ENCODE data around the gene BEX4.
A peak's percentile ranks its signal among the peaks of the same experiment; 100 is the strongest.
"Not testable (repeated sequence)": the region's sequence is repeated elsewhere in the genome, so short reads cannot be mapped to it uniquely, and the experiment has no call there.

BEX4 gene

DNA sequence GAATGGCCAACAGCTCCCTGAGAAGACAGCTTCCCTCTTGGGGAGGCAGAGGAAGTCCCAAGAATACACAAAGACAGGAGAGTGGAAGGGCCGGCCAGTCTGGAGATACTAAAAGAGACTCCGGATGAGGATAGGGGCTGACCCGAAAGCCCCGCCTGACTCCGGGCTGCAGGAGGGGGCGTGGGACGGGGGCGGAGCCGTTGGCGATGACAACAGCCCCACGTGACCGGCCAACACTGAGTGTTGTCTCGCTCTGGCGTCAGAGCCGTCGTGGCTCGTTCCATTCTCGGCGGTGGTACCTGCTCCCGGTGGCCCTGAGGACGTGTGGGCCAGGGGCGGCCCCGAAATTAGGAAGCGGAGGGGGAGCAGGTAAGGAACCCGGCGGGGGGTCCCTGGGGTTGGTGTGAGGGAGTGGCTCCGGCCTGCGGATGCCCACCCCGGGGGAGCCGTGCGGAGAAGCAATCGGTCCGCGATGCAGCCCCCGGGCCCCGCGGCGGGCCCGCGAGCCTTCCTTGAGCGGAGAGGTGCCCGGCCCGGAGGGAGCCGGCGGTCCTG, at the start of gene BEX4:
Gene BEX4, plus strand, starts transcription at position 239 of the 555 bp plus-strand sequence. CDS start 1,046 bp downstream, outside the sequence.
- DNase-seq (ENCODE audit: low read depth in 1 of 2, low spot score in 1 of 2) = peak; percentile 56 to 64

DNA sequence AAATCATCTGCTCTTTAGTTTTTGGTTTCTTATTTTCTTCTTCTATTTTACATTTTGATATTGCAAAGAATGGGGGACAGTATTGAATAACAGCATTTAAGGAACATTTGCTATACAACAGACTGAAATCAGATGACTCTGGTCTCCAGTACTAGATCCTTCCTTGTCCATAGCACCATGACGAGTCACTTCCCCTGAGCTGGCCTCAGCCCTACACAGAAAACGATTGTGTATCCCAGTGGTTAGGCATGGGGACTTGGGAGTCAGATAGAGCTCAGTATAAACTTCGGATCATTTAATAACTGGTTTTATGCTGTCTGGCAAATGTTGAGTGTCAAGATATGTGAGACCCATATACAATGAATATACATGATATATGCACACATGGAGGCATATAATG, 44.7 kb upstream of the BEX4 start:
- no peak for DNase-seq (ENCODE audit: low read depth in 1 of 2, low spot score in 1 of 2)

DNA sequence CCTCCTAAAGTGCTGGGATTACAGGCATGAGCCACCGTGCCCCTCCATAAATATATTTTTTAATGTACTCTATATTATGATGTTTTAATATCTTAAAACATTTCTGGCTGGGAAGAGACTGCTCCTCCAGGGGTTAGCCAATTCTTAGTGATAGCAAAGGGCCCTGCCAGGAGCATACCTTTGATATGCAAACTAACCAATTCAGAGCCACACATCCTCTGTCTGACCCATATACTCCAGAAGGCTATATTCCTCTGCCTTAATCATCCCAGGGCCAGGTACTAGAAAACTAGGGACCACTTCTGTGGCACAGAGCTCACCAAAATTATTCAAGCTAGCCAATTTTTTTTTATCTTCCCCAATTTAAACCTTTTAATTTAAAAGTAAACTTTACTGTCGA, 43.6 kb upstream of the BEX4 start:
- no peak for DNase-seq (ENCODE audit: low read depth in 1 of 2, low spot score in 1 of 2)

DNA sequence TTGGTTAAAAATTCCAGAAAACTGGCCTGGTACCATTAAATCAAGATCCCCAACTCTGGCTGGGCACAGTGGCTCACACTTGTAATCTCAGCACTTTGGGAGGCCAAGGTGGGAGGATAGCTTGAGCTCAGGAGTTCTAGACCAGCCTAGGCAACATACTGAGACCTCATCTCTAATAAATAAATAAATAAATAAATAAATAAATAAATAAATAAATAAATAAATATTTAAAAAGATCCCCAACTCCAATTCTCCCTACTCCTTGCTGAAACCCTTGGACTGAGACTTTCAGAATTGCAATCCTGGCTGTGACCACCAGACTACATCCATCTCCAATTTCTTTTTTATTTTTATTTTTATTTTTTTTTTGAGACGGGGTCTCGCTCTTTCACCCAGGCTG, 39.7 kb upstream of the BEX4 start:
- DNase-seq (ENCODE audit: low read depth in 1 of 2, low spot score in 1 of 2) = not testable (repeated sequence)

- DNase-seq (ENCODE audit: low read depth in 1 of 2, low spot score in 1 of 2) = peak; percentile 11 to 12
These were observed 38.8 kb upstream of the BEX4 start for GRCh38 chrX:103175944-103176753.

- no peak for DNase-seq (ENCODE audit: low read depth in 1 of 2, low spot score in 1 of 2)
These were observed 37.4 kb upstream of the BEX4 start for GRCh38 chrX:103177556-103177955.

DNA sequence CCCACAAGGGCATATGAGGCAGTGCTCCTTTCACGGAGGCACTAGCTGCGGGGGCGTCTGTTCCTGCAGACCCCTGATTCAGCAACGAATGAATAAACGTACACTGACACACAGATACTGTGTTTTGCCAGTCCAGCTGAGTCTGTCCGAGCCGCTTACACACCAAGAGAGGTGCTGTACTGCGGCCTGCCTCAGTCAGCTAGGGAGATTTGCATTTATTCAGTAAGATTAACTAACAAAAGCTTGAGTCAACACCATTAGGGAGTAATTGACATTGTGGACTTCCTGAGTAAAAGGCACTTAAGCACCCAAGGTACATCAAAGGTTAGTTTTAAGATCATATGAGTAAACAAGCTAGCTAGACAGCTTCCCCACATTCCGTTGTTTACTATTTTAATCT, 31.0 kb upstream of the BEX4 start:
- DNase-seq (ENCODE audit: low read depth in 1 of 2, low spot score in 1 of 2) = no peak

GRCh38 chrX:103187953-103188475, 26.9 kb upstream of the BEX4 start:
- no peak for DNase-seq (ENCODE audit: low read depth in 1 of 2, low spot score in 1 of 2)

GRCh38 chrX:103197721-103198306, 17.1 kb upstream of the BEX4 start:
- no peak for DNase-seq (ENCODE audit: low read depth in 1 of 2, low spot score in 1 of 2)

DNA sequence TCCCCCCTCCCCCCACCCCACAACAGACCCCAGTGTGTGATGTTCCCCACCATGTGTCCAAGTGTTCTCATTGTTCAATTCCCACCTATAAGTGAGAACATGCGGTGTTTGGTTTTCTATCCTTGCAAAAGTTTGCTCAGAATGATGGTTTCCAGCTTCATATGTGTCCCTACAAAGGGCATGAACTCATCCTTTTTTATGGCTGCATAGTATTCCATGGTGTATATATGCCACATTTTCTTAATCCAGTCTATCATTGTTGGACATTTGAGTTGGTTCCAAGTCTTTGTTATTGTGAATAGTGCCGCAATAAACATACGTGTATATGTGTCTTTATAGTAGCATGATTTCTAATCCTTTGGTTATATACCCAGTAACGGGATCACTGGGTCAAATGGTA, 16.2 kb upstream of the BEX4 start:
- not testable (repeated sequence) for DNase-seq (ENCODE audit: low read depth in 1 of 2, low spot score in 1 of 2)

- DNase-seq (ENCODE audit: low read depth in 1 of 2, low spot score in 1 of 2) = no peak
These were observed 13.9 kb upstream of the BEX4 start for GRCh38 chrX:103201041-103201440.

- DNase-seq (ENCODE audit: low read depth in 1 of 2, low spot score in 1 of 2) = no peak
These were observed 4.9 kb upstream of the BEX4 start for GRCh38 chrX:103210056-103210455.

DNA sequence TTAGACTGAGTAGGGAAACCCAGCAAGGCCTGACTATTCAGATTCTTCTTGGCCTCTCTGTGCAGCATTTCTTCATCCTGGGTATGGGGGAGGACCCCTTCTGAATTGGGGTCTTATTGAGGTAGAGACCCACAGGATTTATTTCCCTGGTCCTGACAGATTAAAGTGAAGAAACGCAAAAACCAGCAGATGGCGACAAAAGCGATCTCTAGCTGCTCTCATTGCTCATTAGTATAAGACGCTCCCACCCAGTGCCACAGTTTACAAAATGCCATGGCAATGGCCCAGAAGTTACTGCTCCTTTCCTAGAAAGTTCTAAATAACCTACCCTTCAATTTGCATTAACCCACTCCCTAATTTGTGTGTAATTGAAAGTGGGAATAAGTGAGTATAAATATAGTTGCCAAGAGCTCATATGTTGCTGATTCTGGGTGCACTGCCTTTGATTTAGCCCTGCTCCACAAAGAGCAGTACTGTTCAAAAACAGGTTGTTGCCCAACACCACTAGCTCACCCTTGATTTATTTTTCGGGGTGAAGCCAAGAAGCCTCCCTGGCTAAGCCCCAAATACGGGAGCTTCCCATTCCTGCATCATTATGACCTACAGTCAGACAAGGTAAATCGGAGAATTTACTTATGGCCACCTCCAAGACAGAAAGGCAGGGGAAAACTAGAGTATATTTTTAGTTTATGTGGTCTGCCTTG, 3.7 kb upstream of the BEX4 start:
- no peak for DNase-seq (ENCODE audit: low read depth in 1 of 2, low spot score in 1 of 2)

GRCh38 chrX:103212749-103213457, 2.0 kb upstream of the BEX4 start:
- DNase-seq (ENCODE audit: low read depth in 1 of 2, low spot score in 1 of 2) = no peak

DNA sequence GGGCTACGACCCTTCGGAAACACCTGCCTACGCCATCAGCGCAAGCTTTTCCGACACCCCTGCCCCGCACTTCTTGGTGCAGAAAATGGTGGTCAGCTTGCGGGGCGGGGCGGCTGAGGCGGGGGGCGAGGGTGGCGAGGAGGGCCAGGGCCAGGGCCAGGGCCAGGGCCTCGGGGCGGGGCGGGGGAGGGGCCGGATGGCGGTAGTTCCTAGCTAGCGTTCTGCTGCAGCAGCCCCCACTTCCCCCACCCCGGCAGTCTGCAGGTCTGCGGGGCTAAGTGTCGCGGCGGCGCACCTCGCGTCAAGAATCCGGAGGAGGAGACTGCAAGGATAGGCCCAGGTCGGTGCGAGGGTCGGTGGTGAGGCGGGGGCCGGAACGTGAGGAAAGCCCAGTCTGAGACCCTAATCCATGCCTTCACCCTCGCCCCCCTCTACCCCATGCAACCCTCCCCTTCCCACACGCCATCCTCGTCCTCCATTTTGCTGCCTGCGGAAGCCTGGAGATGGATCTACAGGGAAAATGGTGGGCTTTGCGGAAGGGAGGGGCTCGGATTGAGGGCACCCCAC, 600 bp downstream of the BEX4 start:
- peak in 1 of 2 donors; percentile 6 for DNase-seq (ENCODE audit: low read depth in 1 of 2, low spot score in 1 of 2)

- DNase-seq (ENCODE audit: low read depth in 1 of 2, low spot score in 1 of 2) = no peak
These were observed 5.8 kb downstream of the BEX4 start for GRCh38 chrX:103220511-103221323.

DNA sequence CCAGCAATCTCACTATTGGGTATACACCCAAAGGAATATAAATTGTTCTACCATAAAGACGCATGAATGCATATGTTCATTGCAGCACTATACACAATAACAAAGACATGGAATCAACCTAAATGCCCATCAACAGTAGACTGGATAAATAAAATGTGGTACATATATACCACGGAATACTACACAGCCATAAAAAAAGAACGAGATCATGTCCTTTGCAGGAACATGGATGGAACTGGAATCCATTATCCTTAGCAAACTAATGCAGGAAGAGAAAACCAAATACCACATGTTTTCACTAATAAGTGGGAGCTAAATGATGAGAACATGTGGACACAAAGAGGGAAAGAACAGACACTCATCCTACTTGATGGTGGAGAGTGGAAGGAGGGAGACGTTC, 11.0 kb downstream of the BEX4 start:
- not testable (repeated sequence) for DNase-seq (ENCODE audit: low read depth in 1 of 2, low spot score in 1 of 2)

- no peak for DNase-seq (ENCODE audit: low read depth in 1 of 2, low spot score in 1 of 2)
These were observed 18.4 kb downstream of the BEX4 start for GRCh38 chrX:103233263-103233662.

GRCh38 chrX:103234869-103235268, 20.0 kb downstream of the BEX4 start:
- no peak for DNase-seq (ENCODE audit: low read depth in 1 of 2, low spot score in 1 of 2)

- DNase-seq (ENCODE audit: low read depth in 1 of 2, low spot score in 1 of 2) = not testable (repeated sequence)
These were observed 20.7 kb downstream of the BEX4 start for GRCh38 chrX:103235608-103236007.

All from activated T-helper 1 cell treated with anti-CD3 and anti-CD28 coated beads, Interleukin-2, amount 50 U/mL, for 16 hours (primary cell).